Colonic mucosa (tissue), 4 donors: Measurements from ENCODE around the gene BEND5. TPM values are rescaled to one million over a fixed set of nuclear protein-coding genes. Genes with fewer than 3 reads are reported as not detected.

Experiments
- DNase-seq: peaks from one replicate; pipeline ENCODE4 v3.0.0-alpha.2; 2020
- H3K27ac ChIP-seq: fragments of 200-600 bp; one replicate; pipeline ENCODE4 v1.8.0; 2021
- H3K27me3 ChIP-seq: fragments of 200-600 bp; one replicate; pipeline ENCODE4 v1.8.0; 2021
- H3K36me3 ChIP-seq: fragments of 200-600 bp; one replicate; pipeline ENCODE4 v1.8.0; 2021
- H3K4me1 ChIP-seq: fragments of 200-600 bp; one replicate; pipeline ENCODE4 v1.8.0; 2021; ENCODE audit warnings: mild to moderate bottlenecking
- H3K4me3 ChIP-seq: fragments of 200-600 bp; one replicate; pipeline ENCODE4 v1.8.0; 2021
- H3K9ac ChIP-seq, 2 donors: one replicate each; pipeline ENCODE4 v1.7.0; 2013; ENCODE audit warnings: control low read depth in 2 of 2, low read depth in 2 of 2, low read length in 2 of 2
- H3K9me3 ChIP-seq: fragments of 200-600 bp; one replicate; pipeline ENCODE4 v1.8.0; 2021
- intact Hi-C: fragments of 100-400 bp; cut with DNase I; formaldehyde crosslinking; loops from one replicate; pipeline ENCODE4 v1.14.1; 2022
- total RNA-seq, 2 donors: library from RNA; stranded (reverse); fragmentation: NEBNext Ultra II Directional in 1 of 2; extraction: Animal tissue kit (Norgen Biotek cat#: 25700) in 1 of 2; gene quantifications; one replicate each; pipeline ENCODE4 v1.2.1, GENCODE V29; 2021
- TF ChIP-seq, protein P1 (sequence below): fragments of 200-600 bp; IDR thresholded peaks from one replicate; pipeline ENCODE4 v1.8.0; 2022; ENCODE audit warnings: antibody characterized with exemption, mild to moderate bottlenecking
- donor health status: healthy.
- donor health status: DM: no; HTN: no; CAD: no.
- donor health status: DM: no; HTN: no; CAD: no.

The BEND5 gene
- total RNA-seq, 2 donors from 2014 or later = 0.57 to 4.9 TPM

DNA sequence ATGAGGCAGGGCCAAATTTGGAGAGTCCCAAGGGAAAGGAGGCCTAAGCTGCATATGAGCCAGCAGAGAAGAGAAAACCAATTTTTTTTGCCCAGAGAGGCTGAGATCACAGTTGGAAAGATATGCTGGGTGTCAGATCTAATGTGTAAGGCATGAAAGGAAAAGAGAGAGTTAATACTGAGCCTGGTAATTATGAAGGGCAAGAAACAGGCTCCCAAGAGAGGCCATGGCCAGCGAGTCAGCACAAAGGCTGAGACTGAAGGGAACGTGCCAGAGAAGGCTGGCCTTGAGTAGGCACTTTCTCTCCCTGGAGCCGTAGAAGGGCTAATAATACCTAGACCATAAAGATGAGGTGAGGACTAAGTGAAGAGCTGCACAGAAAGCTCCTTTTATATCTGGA lies 31.8 kb upstream of the BEND5 start:
- intact Hi-C loops = no loop called here
- Histone ChIP-seq H3K36me3 (no peaks in the 10 kb centered on the region), H3K4me1 (no peaks in the 10 kb centered on the region), H3K9me3 (no peaks in the 10 kb centered on the region), H3K9ac (no peak overlapping the region), H3K27me3 (no peaks in the 10 kb centered on the region), H3K4me3 (no peak overlapping the region), H3K27ac (no peak overlapping the region)
- DNase-seq = no peak
- TF ChIP-seq, protein P1, sequence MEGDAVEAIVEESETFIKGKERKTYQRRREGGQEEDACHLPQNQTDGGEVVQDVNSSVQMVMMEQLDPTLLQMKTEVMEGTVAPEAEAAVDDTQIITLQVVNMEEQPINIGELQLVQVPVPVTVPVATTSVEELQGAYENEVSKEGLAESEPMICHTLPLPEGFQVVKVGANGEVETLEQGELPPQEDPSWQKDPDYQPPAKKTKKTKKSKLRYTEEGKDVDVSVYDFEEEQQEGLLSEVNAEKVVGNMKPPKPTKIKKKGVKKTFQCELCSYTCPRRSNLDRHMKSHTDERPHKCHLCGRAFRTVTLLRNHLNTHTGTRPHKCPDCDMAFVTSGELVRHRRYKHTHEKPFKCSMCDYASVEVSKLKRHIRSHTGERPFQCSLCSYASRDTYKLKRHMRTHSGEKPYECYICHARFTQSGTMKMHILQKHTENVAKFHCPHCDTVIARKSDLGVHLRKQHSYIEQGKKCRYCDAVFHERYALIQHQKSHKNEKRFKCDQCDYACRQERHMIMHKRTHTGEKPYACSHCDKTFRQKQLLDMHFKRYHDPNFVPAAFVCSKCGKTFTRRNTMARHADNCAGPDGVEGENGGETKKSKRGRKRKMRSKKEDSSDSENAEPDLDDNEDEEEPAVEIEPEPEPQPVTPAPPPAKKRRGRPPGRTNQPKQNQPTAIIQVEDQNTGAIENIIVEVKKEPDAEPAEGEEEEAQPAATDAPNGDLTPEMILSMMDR = no peak

DNA sequence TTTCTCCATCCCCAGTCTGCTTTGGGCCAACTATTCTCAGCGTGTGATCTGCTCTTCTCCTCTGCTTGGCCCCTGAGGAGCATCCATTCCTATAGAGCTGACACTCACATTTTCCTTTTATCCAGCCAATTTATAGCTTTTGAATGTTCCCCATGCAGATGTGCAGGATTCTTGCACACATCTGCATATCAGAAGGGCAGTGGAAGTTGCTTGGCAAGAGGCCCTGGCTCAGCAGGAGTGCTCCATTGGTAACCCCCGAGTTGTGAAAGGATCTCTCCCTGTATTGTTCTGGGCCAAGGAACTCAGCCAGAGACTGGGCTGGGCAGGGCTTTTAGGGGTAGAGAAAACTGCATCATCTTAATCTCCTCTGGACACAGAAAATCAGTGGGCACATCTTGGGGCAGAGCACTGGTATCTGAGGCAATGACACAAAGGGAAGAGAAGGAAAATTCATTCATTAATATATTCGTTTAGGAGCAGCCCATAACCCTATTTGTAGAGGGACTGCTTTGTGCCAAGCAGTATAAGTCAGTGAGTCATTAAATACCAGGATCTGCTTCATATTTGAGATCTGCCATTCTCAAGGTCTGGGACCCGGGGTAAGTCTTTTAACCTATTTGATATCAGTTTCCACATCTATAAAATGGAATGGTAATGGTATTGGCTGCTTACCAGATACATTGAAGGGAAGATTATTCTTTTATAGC lies 31.0 kb upstream of the BEND5 start:
- Histone ChIP-seq H3K4me3 (no peak overlapping the region), H3K4me1 (no peaks in the 10 kb centered on the region), H3K36me3 (no peaks in the 10 kb centered on the region), H3K9ac (no peak overlapping the region), H3K9me3 (no peaks in the 10 kb centered on the region), H3K27me3 (no peaks in the 10 kb centered on the region), H3K27ac (no peak overlapping the region)
- DNase-seq = no peak
- TF ChIP-seq, protein P1 = no peak
- intact Hi-C loops = no loop called here

DNA sequence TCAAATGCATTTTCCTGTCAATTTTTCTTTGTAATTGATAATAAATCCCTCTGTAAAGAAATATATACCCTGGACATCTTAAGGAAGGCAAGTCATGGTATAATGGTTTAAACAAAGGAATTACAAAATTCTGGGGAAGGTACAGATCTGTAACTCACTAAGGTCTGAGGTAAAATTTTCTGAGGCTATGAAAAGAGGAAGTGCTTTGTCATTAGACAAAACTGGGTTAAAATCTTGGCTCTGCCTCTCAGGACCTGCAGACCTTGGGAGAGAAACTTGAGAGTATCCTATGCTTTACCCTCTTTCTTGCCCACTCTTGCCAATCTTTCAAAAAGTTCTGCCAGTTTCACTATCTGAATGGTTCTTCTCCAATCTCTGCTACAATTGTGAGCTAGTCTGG lies 26.8 kb upstream of the BEND5 start:
- Histone ChIP-seq H3K4me3 (no peak overlapping the region), H3K27me3 (no peaks in the 10 kb centered on the region), H3K36me3 (no peaks in the 10 kb centered on the region), H3K9me3 (no peaks in the 10 kb centered on the region), H3K27ac (no peak overlapping the region), H3K4me1 (no peaks in the 10 kb centered on the region), H3K9ac (no peak overlapping the region)
- TF ChIP-seq, protein P1 = no peak
- intact Hi-C loops = no loop called here
- no peak for DNase-seq

DNA sequence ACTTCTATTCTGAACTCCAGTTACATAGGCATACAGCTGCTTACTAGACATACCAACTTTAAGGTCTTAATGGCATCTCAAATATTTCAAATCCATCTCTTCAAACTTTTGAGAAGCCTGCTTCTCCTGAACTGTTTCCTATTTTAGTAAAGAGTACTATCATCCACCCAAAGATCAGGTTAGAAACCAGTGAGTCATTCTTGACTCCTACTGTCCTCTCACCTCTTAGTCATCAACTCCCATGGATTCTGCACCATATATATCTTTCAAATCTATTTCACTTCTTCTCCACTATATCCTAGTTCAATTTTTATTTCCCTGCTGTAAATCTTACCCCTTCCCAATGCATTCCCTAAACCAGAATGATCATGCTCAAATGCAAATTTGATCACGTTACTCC lies 18.1 kb upstream of the BEND5 start:
- TF ChIP-seq, protein P1 = no peak
- no peak overlapping the region for H3K27ac ChIP-seq
- no peaks in the 10 kb centered on the region for H3K36me3 ChIP-seq
- no peak for DNase-seq
- intact Hi-C loops = no loop called here
- no peaks in the 10 kb centered on the region for H3K9me3 ChIP-seq
- H3K4me3 ChIP-seq = no peak overlapping the region
- no peak overlapping the region for H3K9ac ChIP-seq
- H3K27me3 ChIP-seq = no peaks in the 10 kb centered on the region
- no peaks in the 10 kb centered on the region for H3K4me1 ChIP-seq

DNA sequence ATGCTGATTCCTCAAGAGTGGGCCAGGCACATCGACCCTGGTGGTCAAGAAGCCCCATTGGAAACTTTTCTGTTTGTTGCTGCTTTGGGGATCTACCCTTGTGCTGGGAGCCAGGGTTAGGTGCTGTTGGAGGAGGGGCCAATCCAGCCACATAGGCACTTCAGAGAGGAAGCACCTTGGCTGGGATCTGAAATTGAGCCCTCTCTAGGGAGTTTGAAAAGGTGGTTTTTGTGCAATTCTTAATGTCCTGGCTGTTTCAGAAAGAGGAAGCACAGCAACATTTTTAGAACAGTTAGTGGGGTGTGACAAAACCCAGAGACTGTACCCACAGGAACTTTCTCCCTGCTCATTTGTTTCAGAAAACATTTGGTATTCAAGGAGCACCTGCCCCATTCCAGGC lies 17.2 kb upstream of the BEND5 start:
- no peak overlapping the region for H3K27ac ChIP-seq
- H3K9me3 ChIP-seq = no peaks in the 10 kb centered on the region
- TF ChIP-seq, protein P1 = no peak
- no peak overlapping the region for H3K9ac ChIP-seq
- no peaks in the 10 kb centered on the region for H3K36me3 ChIP-seq
- no peak for DNase-seq
- no peak overlapping the region for H3K4me3 ChIP-seq
- intact Hi-C loops = no loop called here
- no peaks in the 10 kb centered on the region for H3K4me1 ChIP-seq
- H3K27me3 ChIP-seq = no peaks in the 10 kb centered on the region
